Osteocyte (in vitro differentiated cells): ENCODE measurements around the gene MICALL2. TPM values are rescaled to one million over a fixed set of nuclear protein-coding genes. Genes with fewer than 3 reads are reported as not detected.

Experiments
- DNase-seq: peaks from one replicate; pipeline ENCODE4 v3.0.0; 2021; ENCODE audit warnings: mixed read lengths; ENCODE audit not compliant: unreplicated experiment; ENCODE audit errors: extremely low spot score
- H3K27ac Mint-ChIP-seq: one replicate; pipeline ENCODE4 v1.8.0; 2021; ENCODE audit warnings: mild to moderate bottlenecking, mixed read lengths; ENCODE audit not compliant: unreplicated experiment
- H3K27me3 Mint-ChIP-seq: one replicate; pipeline ENCODE4 v1.8.0; 2021; ENCODE audit warnings: mixed read lengths; ENCODE audit not compliant: unreplicated experiment
- H3K36me3 Mint-ChIP-seq: one replicate; pipeline ENCODE4 v1.8.0; 2021; ENCODE audit warnings: mixed read lengths; ENCODE audit not compliant: unreplicated experiment
- H3K4me1 Mint-ChIP-seq: one replicate; pipeline ENCODE4 v1.8.0; 2021; ENCODE audit warnings: mixed read lengths; ENCODE audit not compliant: unreplicated experiment
- H3K4me3 Mint-ChIP-seq: one replicate; pipeline ENCODE4 v1.8.0; 2021; ENCODE audit warnings: mild to moderate bottlenecking, moderate library complexity, mixed read lengths; ENCODE audit not compliant: unreplicated experiment
- H3K9me3 Mint-ChIP-seq: one replicate; pipeline ENCODE4 v1.8.0; 2021; ENCODE audit warnings: mixed read lengths; ENCODE audit not compliant: unreplicated experiment
- total RNA-seq: library from RNA; stranded (reverse); gene quantifications from 2 replicates; pipeline ENCODE4 v1.2.1, GENCODE V29; 2021
- TF ChIP-seq, protein P1 (sequence below): fragments of 200-600 bp; sonication (generic); IDR thresholded peaks from 2 replicates; pipeline ENCODE4 v1.5.0; 2021; ENCODE audit warnings: antibody characterized with exemption, mild to moderate bottlenecking, moderate library complexity

Gene MICALL2
- total RNA-seq, 1 donor from 2014 or later, result 63.1 TPM

GRCh38 chr7:1503390-1503789 lies 44.1 kb upstream of the MICALL2 start:
- Mint-ChIP-seq H3K27ac (no peak overlapping the region), H3K27me3 (no peaks in the 10 kb centered on the region), H3K4me1 (peaks cover 16% of the 10 kb centered on the region), H3K9me3 (no peaks in the 10 kb centered on the region), H3K36me3 (peaks cover 11% of the 10 kb centered on the region), H3K4me3 (peak overlapping the region; percentile 87)
- TF ChIP-seq, protein P1, sequence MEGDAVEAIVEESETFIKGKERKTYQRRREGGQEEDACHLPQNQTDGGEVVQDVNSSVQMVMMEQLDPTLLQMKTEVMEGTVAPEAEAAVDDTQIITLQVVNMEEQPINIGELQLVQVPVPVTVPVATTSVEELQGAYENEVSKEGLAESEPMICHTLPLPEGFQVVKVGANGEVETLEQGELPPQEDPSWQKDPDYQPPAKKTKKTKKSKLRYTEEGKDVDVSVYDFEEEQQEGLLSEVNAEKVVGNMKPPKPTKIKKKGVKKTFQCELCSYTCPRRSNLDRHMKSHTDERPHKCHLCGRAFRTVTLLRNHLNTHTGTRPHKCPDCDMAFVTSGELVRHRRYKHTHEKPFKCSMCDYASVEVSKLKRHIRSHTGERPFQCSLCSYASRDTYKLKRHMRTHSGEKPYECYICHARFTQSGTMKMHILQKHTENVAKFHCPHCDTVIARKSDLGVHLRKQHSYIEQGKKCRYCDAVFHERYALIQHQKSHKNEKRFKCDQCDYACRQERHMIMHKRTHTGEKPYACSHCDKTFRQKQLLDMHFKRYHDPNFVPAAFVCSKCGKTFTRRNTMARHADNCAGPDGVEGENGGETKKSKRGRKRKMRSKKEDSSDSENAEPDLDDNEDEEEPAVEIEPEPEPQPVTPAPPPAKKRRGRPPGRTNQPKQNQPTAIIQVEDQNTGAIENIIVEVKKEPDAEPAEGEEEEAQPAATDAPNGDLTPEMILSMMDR, result no peak
- DNase-seq, result no peak

GRCh38 chr7:1502845-1503244 lies 43.6 kb upstream of the MICALL2 start:
- no peak for DNase-seq
- peak overlapping the region; percentile 87 for H3K4me3 Mint-ChIP-seq
- H3K4me1 Mint-ChIP-seq, result peaks cover 16% of the 10 kb centered on the region
- no peaks in the 10 kb centered on the region for H3K9me3 Mint-ChIP-seq
- no peak overlapping the region for H3K27ac Mint-ChIP-seq
- H3K27me3 Mint-ChIP-seq, result no peaks in the 10 kb centered on the region
- peaks cover 11% of the 10 kb centered on the region for H3K36me3 Mint-ChIP-seq
- TF ChIP-seq, protein P1, result no peak

- Mint-ChIP-seq H3K4me1 (peaks cover 16% of the 10 kb centered on the region), H3K27me3 (no peaks in the 10 kb centered on the region), H3K27ac (peak overlapping the region; percentile 23), H3K4me3 (peak overlapping the region; percentile 87), H3K36me3 (peaks cover 16% of the 10 kb centered on the region), H3K9me3 (no peaks in the 10 kb centered on the region)
- DNase-seq, result no peak
- TF ChIP-seq, protein P1, result no peak
Measured at GRCh38 chr7:1501487-1502270, 42.4 kb upstream of the MICALL2 start.

- Mint-ChIP-seq H3K9me3 (no peaks in the 10 kb centered on the region), H3K4me1 (peaks cover 15% of the 10 kb centered on the region), H3K27me3 (no peaks in the 10 kb centered on the region), H3K27ac (no peak overlapping the region), H3K36me3 (peaks cover 16% of the 10 kb centered on the region), H3K4me3 (no peak overlapping the region)
- TF ChIP-seq, protein P1, result no peak
- DNase-seq, result no peak
Measured at GRCh38 chr7:1500064-1500807, 41.0 kb upstream of the MICALL2 start.

DNA sequence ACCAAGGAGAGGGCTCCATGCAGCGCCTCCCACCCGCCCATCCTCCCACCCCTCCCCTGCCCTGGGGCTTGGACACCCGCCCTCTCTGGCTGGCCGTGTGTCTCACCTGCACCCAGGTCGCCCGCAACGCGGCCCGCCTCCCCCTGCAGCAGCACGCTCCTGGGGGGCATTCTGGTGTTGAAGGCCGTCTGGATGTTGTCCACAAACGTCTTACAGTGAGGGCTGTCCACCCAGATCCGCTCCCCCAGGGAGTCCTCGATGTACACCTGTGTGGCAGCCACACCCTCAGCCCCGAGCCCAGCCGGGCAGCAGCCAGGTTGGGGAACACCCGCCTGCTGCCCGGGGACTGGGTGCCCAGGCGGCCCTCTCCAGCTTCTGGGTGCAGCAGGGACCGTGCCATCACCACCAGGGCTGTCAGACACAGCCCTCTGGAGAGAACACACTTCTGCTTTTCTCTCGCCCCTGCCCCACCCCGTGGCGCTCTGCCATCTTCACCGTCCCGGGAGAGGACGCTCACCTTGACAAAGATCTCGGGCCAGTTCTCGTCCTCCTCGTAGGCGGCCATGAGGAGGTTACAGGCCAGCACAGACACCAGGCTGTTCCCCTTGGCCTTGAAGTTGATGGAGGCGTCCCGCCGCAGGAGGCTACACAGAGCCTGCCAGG lies 40.2 kb upstream of the MICALL2 start:
- no peaks in the 10 kb centered on the region for H3K9me3 Mint-ChIP-seq
- TF ChIP-seq, protein P1, result no peak

More for the DNA sequence above, 40.2 kb upstream of the MICALL2 start:
- Mint-ChIP-seq H3K36me3 (peaks cover 16% of the 10 kb centered on the region), H3K27me3 (no peaks in the 10 kb centered on the region), H3K4me3 (no peak overlapping the region), H3K4me1 (peaks cover 14% of the 10 kb centered on the region), H3K27ac (no peak overlapping the region)
- no peak for DNase-seq
